ENCODE measurements around the gene KRTAP4-1. TPM values are rescaled to one million over a fixed set of nuclear protein-coding genes. Genes with fewer than 3 reads are reported as not detected.
"Not testable (repeated sequence)": the region's sequence is repeated elsewhere in the genome, so short reads cannot be mapped to it uniquely, and the experiment has no call there.

KRTAP4-1 gene
- total RNA-seq, 4 donors from 2014 or later: not detected

DNA sequence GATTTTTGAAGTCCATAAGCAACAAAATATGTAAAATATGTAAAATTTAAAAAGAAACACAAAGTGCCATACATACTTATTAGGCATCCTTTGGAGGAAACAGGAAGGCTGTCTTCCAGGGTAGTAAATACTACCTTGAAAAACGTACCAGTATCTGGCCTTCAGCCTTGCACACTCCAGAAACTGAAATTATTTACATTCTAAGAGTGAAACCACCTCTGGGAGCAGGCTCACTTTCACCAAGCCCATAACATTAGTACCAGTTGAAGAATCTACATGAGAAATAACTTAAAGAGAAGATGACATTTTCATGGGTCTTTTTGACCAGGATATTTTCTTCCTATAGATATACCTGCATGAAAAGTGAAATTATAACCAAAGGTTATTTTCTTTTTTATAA, 11.4 kb upstream of the KRTAP4-1 start:
- Histone ChIP-seq H3K27me3 (no peaks in the 10 kb centered on the region), H3K4me1 (no peaks in the 10 kb centered on the region), H3K9me3 (no peaks in the 10 kb centered on the region), H3K4me3 (replicated peaks in 1 of 3) (no peak overlapping the region), H3K27ac (no peak overlapping the region), H3K36me3 (no peaks in the 10 kb centered on the region)
- WGBS, 2 donors: 55 to 64% methylated on average over 1 of the region's 1 CpG
- no peak for DNase-seq
- TF ChIP-seq, protein P1, sequence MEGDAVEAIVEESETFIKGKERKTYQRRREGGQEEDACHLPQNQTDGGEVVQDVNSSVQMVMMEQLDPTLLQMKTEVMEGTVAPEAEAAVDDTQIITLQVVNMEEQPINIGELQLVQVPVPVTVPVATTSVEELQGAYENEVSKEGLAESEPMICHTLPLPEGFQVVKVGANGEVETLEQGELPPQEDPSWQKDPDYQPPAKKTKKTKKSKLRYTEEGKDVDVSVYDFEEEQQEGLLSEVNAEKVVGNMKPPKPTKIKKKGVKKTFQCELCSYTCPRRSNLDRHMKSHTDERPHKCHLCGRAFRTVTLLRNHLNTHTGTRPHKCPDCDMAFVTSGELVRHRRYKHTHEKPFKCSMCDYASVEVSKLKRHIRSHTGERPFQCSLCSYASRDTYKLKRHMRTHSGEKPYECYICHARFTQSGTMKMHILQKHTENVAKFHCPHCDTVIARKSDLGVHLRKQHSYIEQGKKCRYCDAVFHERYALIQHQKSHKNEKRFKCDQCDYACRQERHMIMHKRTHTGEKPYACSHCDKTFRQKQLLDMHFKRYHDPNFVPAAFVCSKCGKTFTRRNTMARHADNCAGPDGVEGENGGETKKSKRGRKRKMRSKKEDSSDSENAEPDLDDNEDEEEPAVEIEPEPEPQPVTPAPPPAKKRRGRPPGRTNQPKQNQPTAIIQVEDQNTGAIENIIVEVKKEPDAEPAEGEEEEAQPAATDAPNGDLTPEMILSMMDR (IDR thresholded peaks at IDR 0.05): no peak
- intact Hi-C loops (cut with DNase I): no loop called here

DNA sequence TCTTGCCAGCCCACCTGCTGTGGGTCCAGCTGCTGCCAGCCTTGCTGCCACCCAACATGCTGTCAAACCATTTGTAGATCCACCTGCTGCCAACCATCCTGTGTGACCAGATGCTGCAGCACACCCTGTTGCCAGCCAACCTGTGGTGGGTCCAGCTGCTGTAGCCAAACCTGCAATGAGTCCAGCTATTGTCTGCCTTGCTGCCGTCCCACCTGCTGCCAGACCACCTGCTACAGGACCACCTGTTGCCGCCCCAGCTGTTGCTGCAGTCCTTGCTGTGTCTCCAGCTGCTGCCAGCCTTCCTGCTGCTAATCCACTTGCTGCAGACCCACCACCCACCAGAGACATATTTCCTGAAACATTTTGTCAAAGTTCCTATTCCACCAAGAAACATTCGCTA, 5.6 kb upstream of the KRTAP4-1 start:
- no peak for DNase-seq

DNA sequence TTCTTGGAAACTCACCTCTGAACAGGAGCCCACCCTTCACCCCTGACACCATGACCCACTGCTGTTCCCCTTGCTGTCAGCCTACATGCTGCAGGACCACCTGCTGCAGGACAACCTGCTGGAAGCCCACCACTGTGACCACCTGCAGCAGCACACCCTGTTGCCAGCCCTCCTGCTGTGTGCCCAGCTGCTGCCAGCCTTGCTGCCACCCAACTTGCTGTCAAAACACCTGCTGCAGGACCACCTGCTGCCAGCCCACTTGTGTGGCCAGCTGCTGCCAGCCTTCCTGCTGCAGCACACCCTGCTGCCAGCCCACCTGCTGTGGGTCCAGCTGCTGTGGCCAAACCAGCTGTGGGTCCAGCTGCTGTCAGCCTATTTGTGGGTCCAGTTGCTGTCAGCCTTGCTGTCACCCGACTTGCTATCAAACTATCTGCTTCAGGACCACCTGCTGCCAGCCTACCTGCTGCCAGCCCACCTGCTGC, 5.2 kb upstream of the KRTAP4-1 start, which contains the start of gene KRTAP9-1:
TSS of gene KRTAP9-1 (plus strand) at position 51 of the 482 bp plus-strand sequence. CDS start at position 51, 0 bp downstream.
- H3K9me3 ChIP-seq; H3K27me3 ChIP-seq; H3K27ac ChIP-seq; H3K4me3 ChIP-seq (replicated peaks in 1 of 3); DNase-seq; H3K36me3 ChIP-seq; intact Hi-C loops (cut with DNase I); H3K4me1 ChIP-seq: not testable (repeated sequence)
- 57% methylated on average over 1 of the region's 1 CpG; no CpG with 5 or more reads in 1 of the 2 donors for WGBS, 2 donors

More for the DNA sequence above, 5.6 kb upstream of the KRTAP4-1 start:
- Histone ChIP-seq H3K36me3 (no peaks in the 10 kb centered on the region), H3K4me1 (no peaks in the 10 kb centered on the region), H3K27ac (no peak overlapping the region), H3K4me3 (replicated peaks in 1 of 3) (no peak overlapping the region), H3K27me3 (no peaks in the 10 kb centered on the region), H3K9me3 (no peaks in the 10 kb centered on the region)
- intact Hi-C loops (cut with DNase I): no loop called here
- TF ChIP-seq, protein P1 (IDR thresholded peaks at IDR 0.05): no peak
- no peak for TF ChIP-seq POLR2A (IDR thresholded peaks at IDR 0.05)
- WGBS, 2 donors: 80 to 89% methylated on average over 3 of the region's 3 CpGs

DNA sequence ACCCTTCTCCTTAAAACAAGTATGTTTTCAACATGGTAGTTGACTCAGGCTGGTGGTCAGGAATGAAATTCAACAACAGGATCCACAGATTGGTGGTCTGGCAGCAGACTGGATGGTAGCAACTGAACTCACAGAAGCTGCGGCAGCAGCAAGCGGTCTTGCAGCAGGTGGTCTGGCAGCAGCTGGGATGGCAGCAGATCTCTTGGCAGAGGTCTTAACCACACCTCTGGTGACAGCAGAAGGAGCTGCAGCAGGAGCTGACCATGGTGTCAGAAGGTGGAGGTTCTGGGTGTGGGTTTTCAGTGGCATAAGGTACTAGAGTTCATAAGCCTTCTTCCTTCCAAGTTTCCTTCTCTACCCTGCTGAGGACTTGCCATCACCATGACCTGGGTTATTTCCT, 2.2 kb upstream of the KRTAP4-1 start:
- no peak for TF ChIP-seq POLR2A (IDR thresholded peaks at IDR 0.05)
- TF ChIP-seq, protein P1 (IDR thresholded peaks at IDR 0.05): no peak
- intact Hi-C loops (cut with DNase I): no loop called here
- H3K36me3 ChIP-seq: no peaks in the 10 kb centered on the region
- no peaks in the 10 kb centered on the region for H3K27me3 ChIP-seq
- no peak overlapping the region for H3K4me3 ChIP-seq (replicated peaks in 1 of 3)
- H3K27ac ChIP-seq: no peak overlapping the region
- H3K4me1 ChIP-seq: no peaks in the 10 kb centered on the region
- no peak for DNase-seq
- WGBS, 2 donors: 64 to 90% methylated on average over 2 of the region's 2 CpGs
- H3K9me3 ChIP-seq: no peaks in the 10 kb centered on the region

DNA sequence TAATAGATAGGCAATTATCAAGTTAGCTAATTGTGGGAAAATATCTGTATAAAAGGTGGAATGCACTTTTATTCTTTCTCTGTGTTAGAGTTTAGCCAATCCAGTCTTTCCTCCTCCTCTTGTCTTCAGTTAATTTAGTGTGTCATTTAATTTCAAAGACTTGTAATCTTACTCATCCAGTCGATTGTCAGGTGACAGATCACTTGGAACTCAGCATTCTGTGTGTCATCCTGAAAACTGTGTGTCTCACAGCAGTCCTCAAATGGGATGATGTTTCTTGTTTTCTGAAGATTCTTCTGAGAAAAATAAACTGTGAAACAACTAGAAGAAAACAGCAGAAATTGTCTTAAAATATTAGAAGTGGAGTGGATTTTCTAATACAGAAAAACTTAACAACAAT, 290 bp upstream of the KRTAP4-1 start:
- WGBS, 2 donors: 69 to 71% methylated on average over 1 of the region's 1 CpG
- H3K9me3 ChIP-seq: no peaks in the 10 kb centered on the region

More for the DNA sequence above, 290 bp upstream of the KRTAP4-1 start:
- no peaks in the 10 kb centered on the region for H3K36me3 ChIP-seq
- H3K27me3 ChIP-seq: no peaks in the 10 kb centered on the region
- H3K27ac ChIP-seq: no peak overlapping the region
- TF ChIP-seq POLR2A (IDR thresholded peaks at IDR 0.05): no peak
- TF ChIP-seq, protein P1 (IDR thresholded peaks at IDR 0.05): no peak
- no peak overlapping the region for H3K4me3 ChIP-seq (replicated peaks in 1 of 3)
- intact Hi-C loops (cut with DNase I): no loop called here
- H3K4me1 ChIP-seq: no peaks in the 10 kb centered on the region
- no peak for DNase-seq
